ENCODE measurements around the gene CD84. TPM values are rescaled to one million over a fixed set of nuclear protein-coding genes. Genes with fewer than 3 reads are reported as not detected.

CD84 gene
- polyA plus RNA-seq, 3 donors: 14.5 to 33.5 (median 31.8) TPM

DNA sequence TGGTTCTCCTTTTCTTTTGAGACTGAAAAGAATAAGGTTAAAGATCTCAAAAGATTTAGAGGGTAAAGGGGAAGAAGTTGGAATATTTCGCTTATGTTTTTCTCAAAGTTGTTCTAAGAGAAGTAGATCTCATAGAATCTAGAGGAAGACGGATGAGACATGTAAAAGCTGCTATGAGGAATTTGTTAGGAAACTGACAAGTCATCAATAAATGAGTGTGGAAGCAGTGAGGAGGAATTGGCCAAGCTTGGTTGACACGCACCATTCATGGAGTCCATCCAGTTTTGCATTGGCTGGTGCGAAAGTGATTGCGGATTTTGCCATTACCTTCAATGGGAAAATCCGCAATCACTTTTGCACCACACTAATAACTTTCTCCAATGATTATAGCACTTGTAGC lies 76.2 kb downstream of the CD84 start:
- Histone ChIP-seq H3K4me1 (ENCODE audit: control insufficient read depth in 1 of 2, insufficient read depth in 2 of 2, low read length in 2 of 2) (peaks cover 10 to 13% of the 10 kb centered on the region in 2 donors), H3K27me3 (ENCODE audit: control insufficient read depth in 2 of 2, insufficient read depth in 2 of 2, low read length in 2 of 2) (no peaks in the 10 kb centered on the region), H3K9ac (ENCODE audit: insufficient read depth, low read length, poor library complexity, severe bottlenecking) (no peak overlapping the region), H3K79me2 (ENCODE audit: insufficient read depth, low read length) (no peaks in the 10 kb centered on the region), H3K4me3 (replicated peaks in 1 of 3; ENCODE audit: low read depth in 2 of 3, low read length in 3 of 3) (no peak overlapping the region), H3K27ac (ENCODE audit: low read depth in 1 of 2, low read length in 2 of 2) (no peak overlapping the region), H4K20me1 (ENCODE audit: insufficient read depth, low read length) (no peaks in the 10 kb centered on the region), H3K9me3 (replicated peaks in 1 of 2; ENCODE audit: control insufficient read depth in 1 of 2, insufficient read depth in 1 of 2, low read length in 2 of 2) (peaks cover 6 to 19% of the 10 kb centered on the region in 2 donors), H2AFZ (ENCODE audit: insufficient read depth, low read depth, low read length, poor library complexity, severe bottlenecking) (no peak overlapping the region), H3K36me3 (replicated peaks in 1 of 2; ENCODE audit: control insufficient read depth in 1 of 2, insufficient read depth in 2 of 2, low read length in 2 of 2) (no peaks in the 10 kb centered on the region), H3K4me2 (replicated peaks; ENCODE audit: extremely low read depth, low read length, poor library complexity, severe bottlenecking) (no peak overlapping the region)
- H3K9me3 Mint-ChIP-seq: peaks cover 13 to 43% (median 26%) of the 10 kb centered on the region in 7 donors
- intact Hi-C loops (cut with micrococcal nuclease): no loop called here
- H3K4me3 Mint-ChIP-seq: no peak overlapping the region
- TF ChIP-seq CTCF (IDR thresholded peaks at IDR 0.05): no peak
- WGBS (ENCODE audit: insufficient coverage): 95% methylated on average over 2 of the region's 6 CpGs
- H3K36me3 Mint-ChIP-seq: no peaks in the 10 kb centered on the region
- no peak overlapping the region for H3K27ac Mint-ChIP-seq
- DNase-seq: no peak
- H3K4me1 Mint-ChIP-seq: peaks cover 25% of the 10 kb centered on the region
- no peaks in the 10 kb centered on the region for H3K27me3 Mint-ChIP-seq (ENCODE audit: low read depth in 3 of 3)

GRCh38 chr1:160500321-160500990 lies 78.8 kb downstream of the CD84 start:
- Histone ChIP-seq H3K36me3 (replicated peaks in 1 of 2; ENCODE audit: control insufficient read depth in 1 of 2, insufficient read depth in 2 of 2, low read length in 2 of 2) (no peaks in the 10 kb centered on the region), H3K9ac (ENCODE audit: insufficient read depth, low read length, poor library complexity, severe bottlenecking) (no peak overlapping the region), H3K79me2 (ENCODE audit: insufficient read depth, low read length) (no peaks in the 10 kb centered on the region), H3K9me3 (replicated peaks in 1 of 2; ENCODE audit: control insufficient read depth in 1 of 2, insufficient read depth in 1 of 2, low read length in 2 of 2) (peaks cover 3% of the 10 kb centered on the region in 2 donors), H3K4me2 (replicated peaks; ENCODE audit: extremely low read depth, low read length, poor library complexity, severe bottlenecking) (no peak overlapping the region), H2AFZ (ENCODE audit: insufficient read depth, low read depth, low read length, poor library complexity, severe bottlenecking) (no peak overlapping the region), H3K27me3 (ENCODE audit: control insufficient read depth in 2 of 2, insufficient read depth in 2 of 2, low read length in 2 of 2) (no peaks in the 10 kb centered on the region), H4K20me1 (ENCODE audit: insufficient read depth, low read length) (no peaks in the 10 kb centered on the region), H3K27ac (ENCODE audit: low read depth in 1 of 2, low read length in 2 of 2) (no peak overlapping the region), H3K4me3 (replicated peaks in 1 of 3; ENCODE audit: low read depth in 2 of 3, low read length in 3 of 3) (no peak overlapping the region), H3K4me1 (ENCODE audit: control insufficient read depth in 1 of 2, insufficient read depth in 2 of 2, low read length in 2 of 2) (peaks cover 10 to 13% of the 10 kb centered on the region in 2 donors)
- H3K4me3 Mint-ChIP-seq: no peak overlapping the region
- H3K4me1 Mint-ChIP-seq: peaks cover 25% of the 10 kb centered on the region
- no CpG with 5 or more reads among the region's 1 CpG for WGBS (ENCODE audit: insufficient coverage)
- TF ChIP-seq CTCF (IDR thresholded peaks at IDR 0.05): no peak
- H3K36me3 Mint-ChIP-seq: no peaks in the 10 kb centered on the region
- H3K27ac Mint-ChIP-seq: peak overlapping the region in 4 of 7 donors; percentile 41 to 91 (median 76)
- peaks cover 3 to 19% (median 11%) of the 10 kb centered on the region in 7 donors for H3K9me3 Mint-ChIP-seq
- intact Hi-C loops (cut with micrococcal nuclease): no loop called here
- no peak for DNase-seq
- H3K27me3 Mint-ChIP-seq (ENCODE audit: low read depth in 3 of 3): no peaks in the 10 kb centered on the region

All from CD14-positive monocyte (primary cell).